CD1c-positive myeloid dendritic cell (primary cell): ENCODE results near the gene SDK2.
A peak's percentile ranks its signal among the peaks of the same experiment; 100 is the strongest.

ENCODE experiments used
- DNase-seq: peaks from one replicate; pipeline ENCODE4 v3.0.0-alpha.2; 2016; ENCODE audit errors: extremely low spot score

SDK2 gene

GRCh38 chr17:73420897-73421296 lies 223.3 kb downstream of the SDK2 start:
- no peak for DNase-seq

GRCh38 chr17:73419881-73420280 lies 224.4 kb downstream of the SDK2 start:
- no peak for DNase-seq

- no peak for DNase-seq
These were observed 225.2 kb downstream of the SDK2 start for GRCh38 chr17:73419051-73419450.

- no peak for DNase-seq
These were observed 228.5 kb downstream of the SDK2 start for GRCh38 chr17:73415782-73416181.

GRCh38 chr17:73414171-73414955 lies 229.9 kb downstream of the SDK2 start:
- no peak for DNase-seq

- no peak for DNase-seq
These were observed 231.3 kb downstream of the SDK2 start for GRCh38 chr17:73412914-73413313.

- no peak for DNase-seq
These were observed 232.9 kb downstream of the SDK2 start for GRCh38 chr17:73411313-73411747.

GRCh38 chr17:73410586-73411312 lies 233.5 kb downstream of the SDK2 start:
- DNase-seq: no peak

GRCh38 chr17:73404246-73404645 lies 240.0 kb downstream of the SDK2 start:
- DNase-seq: no peak

GRCh38 chr17:73402466-73402865 lies 241.8 kb downstream of the SDK2 start:
- no peak for DNase-seq

- peak; percentile 49 for DNase-seq
These were observed 242.3 kb downstream of the SDK2 start for GRCh38 chr17:73401911-73402310.

GRCh38 chr17:73400915-73401545 lies 243.2 kb downstream of the SDK2 start:
- no peak for DNase-seq

GRCh38 chr17:73399056-73399455 lies 245.2 kb downstream of the SDK2 start:
- DNase-seq: no peak

- no peak for DNase-seq
These were observed 246.2 kb downstream of the SDK2 start for GRCh38 chr17:73397856-73398540.

- DNase-seq: no peak
These were observed 246.9 kb downstream of the SDK2 start for GRCh38 chr17:73397278-73397826.

- no peak for DNase-seq
These were observed 247.6 kb downstream of the SDK2 start for GRCh38 chr17:73396431-73397277.

GRCh38 chr17:73394512-73395450 lies 249.5 kb downstream of the SDK2 start:
- no peak for DNase-seq

- no peak for DNase-seq
These were observed 250.3 kb downstream of the SDK2 start for GRCh38 chr17:73393962-73394361.

- no peak for DNase-seq
These were observed 250.9 kb downstream of the SDK2 start for GRCh38 chr17:73393381-73393780.
